ENCODE data around the gene ECHS1.

DNA sequence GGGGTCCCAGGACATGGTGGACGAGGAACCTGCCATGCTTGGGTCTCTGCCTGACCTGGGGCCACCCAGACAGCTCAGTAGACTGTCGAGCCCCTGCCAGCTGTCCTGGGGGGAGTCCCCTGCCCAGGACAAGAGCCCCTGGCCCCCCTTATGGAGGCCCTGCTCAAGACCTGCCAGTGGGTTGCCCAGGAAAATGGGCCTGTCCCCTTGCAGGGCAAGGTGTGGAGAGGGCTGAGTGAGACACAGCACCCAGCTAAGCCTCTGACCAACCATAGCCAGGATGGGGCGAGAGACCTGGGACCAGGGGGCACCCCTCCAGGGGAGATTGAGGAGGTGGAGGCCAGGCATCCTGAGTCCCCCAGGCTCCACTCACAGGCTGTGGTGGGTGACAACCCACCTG, 17.2 kb downstream of the ECHS1 start:
- TF ChIP-seq CTCF (IDR thresholded peaks at IDR 0.05; ENCODE audit: control extremely low read depth in 1 of 3, insufficient read depth in 1 of 3, low read depth in 1 of 3, low read length in 3 of 3): no peak
- TF ChIP-seq FOSL1 (IDR thresholded peaks at IDR 0.05; ENCODE audit: insufficient read depth, low read depth, low read length): no peak
- no peak for TF ChIP-seq BRCA1 (IDR thresholded peaks at IDR 0.05; ENCODE audit: low read depth, low read length)
- no peak for TF ChIP-seq EZH2 (IDR thresholded peaks at IDR 0.05; ENCODE audit: low read depth, low read length, severe bottlenecking)
- no peak for TF ChIP-seq CTBP2 (IDR thresholded peaks at IDR 0.05; ENCODE audit: borderline replicate concordance, insufficient read depth, insufficient read length, low read length)
- no peak for TF ChIP-seq BCL11A (IDR thresholded peaks at IDR 0.05; ENCODE audit: low read depth in 2 of 2, low read length in 2 of 2)
- no peak for TF ChIP-seq RFX5 (IDR thresholded peaks at IDR 0.05; ENCODE audit: borderline replicate concordance, low read depth, low read length)
- TF ChIP-seq, protein P1, sequence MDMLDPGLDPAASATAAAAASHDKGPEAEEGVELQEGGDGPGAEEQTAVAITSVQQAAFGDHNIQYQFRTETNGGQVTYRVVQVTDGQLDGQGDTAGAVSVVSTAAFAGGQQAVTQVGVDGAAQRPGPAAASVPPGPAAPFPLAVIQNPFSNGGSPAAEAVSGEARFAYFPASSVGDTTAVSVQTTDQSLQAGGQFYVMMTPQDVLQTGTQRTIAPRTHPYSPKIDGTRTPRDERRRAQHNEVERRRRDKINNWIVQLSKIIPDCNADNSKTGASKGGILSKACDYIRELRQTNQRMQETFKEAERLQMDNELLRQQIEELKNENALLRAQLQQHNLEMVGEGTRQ (IDR thresholded peaks at IDR 0.05; ENCODE audit: low read length): no peak
- no peak for TF ChIP-seq RXRA (IDR thresholded peaks at IDR 0.05; ENCODE audit: insufficient read depth, low read depth, low read length)
- no peak for TF ChIP-seq TBP (IDR thresholded peaks at IDR 0.05; ENCODE audit: low read depth, low read length)
- TF ChIP-seq CEBPB (IDR thresholded peaks at IDR 0.05; ENCODE audit: low read depth, low read length): no peak
- TF ChIP-seq CHD7 (IDR thresholded peaks at IDR 0.05; ENCODE audit: insufficient replicate concordance, low read length): no peak
- no peak for TF ChIP-seq POLR2A (IDR thresholded peaks at IDR 0.05; ENCODE audit: control extremely low read depth in 1 of 2, low read depth in 2 of 2, low read length in 2 of 2)
